Kidney (tissue), 14 donors: ENCODE results near the gene CATSPERE. TPM values are rescaled to one million over a fixed set of nuclear protein-coding genes. Genes with fewer than 3 reads are reported as not detected.
A peak's percentile ranks its signal among the peaks of the same experiment; 100 is the strongest.

ENCODE experiments used
- DNase-seq, 5 donors: peaks; one replicate each; pipeline ENCODE4 v3.0.0-alpha.2; 2013 to 2020
- FAIRE-seq: peaks from 2 replicates; lab custom pipeline; 2012; peaks lifted over from hg19 to GRCh38; lab: Jason Lieb, UNC
- H3K27ac ChIP-seq, 2 donors: one replicate each; pipeline ENCODE4 v1.7.0; 2013; ENCODE audit warnings: low read depth in 2 of 2, low read length in 2 of 2, inconsistent platforms in 1 of 2
- H3K27me3 ChIP-seq: one replicate; pipeline ENCODE4 v1.7.1; 2013; ENCODE audit warnings: low read length, inconsistent platforms; ENCODE audit not compliant: control insufficient read depth, insufficient read depth
- H3K36me3 ChIP-seq, 3 donors: one replicate each; pipeline versions ENCODE4 v1.7.0 to v1.7.1; 2013; ENCODE audit warnings: low read length in 3 of 3, control low read depth in 1 of 3, inconsistent platforms in 1 of 3; ENCODE audit not compliant: insufficient read depth in 3 of 3, control insufficient read depth in 2 of 3
- H3K4me1 ChIP-seq, 3 donors: one replicate each; pipeline versions ENCODE4 v1.7.0 to v1.7.1; 2013; ENCODE audit warnings: low read length in 3 of 3, inconsistent platforms in 1 of 3, low read depth in 1 of 3; ENCODE audit not compliant: control insufficient read depth in 2 of 3, insufficient read depth in 2 of 3
- H3K4me3 ChIP-seq, 3 donors: one replicate each; pipeline versions ENCODE4 v1.7.0 to v1.8.1; 2013; ENCODE audit warnings: low read length in 3 of 3, control low read depth in 1 of 3, inconsistent platforms in 1 of 3
- H3K9ac ChIP-seq, 3 donors: one replicate each; pipeline versions ENCODE4 v1.7.0 to v1.7.1; 2013; ENCODE audit warnings: low read length in 3 of 3, control low read depth in 1 of 3, inconsistent platforms in 1 of 3
- H3K9me3 ChIP-seq, 3 donors: one replicate each; pipeline versions ENCODE4 v1.7.0 to v1.7.1; 2013; ENCODE audit warnings: low read length in 3 of 3, control low read depth in 1 of 3, inconsistent platforms in 1 of 3; ENCODE audit not compliant: control insufficient read depth in 2 of 3, insufficient read depth in 1 of 3
- CTCF ChIP-seq: IDR thresholded peaks from 3 replicates; pipeline ENCODE4 v1.5.1; 2012; ENCODE audit warnings: mild to moderate bottlenecking, moderate library complexity, borderline replicate concordance; ENCODE audit not compliant: insufficient read depth; ENCODE audit errors: extremely low read depth
- intact Hi-C: fragments of 100-400 bp; cut with DNase I; formaldehyde crosslinking; loops from one replicate; pipeline ENCODE4 v1.11.1; 2022
- polyA plus RNA-seq: library from polyadenylated mRNA; stranded (reverse); fragments of 350-450 nt; fragmentation: Illumina TruSeq; extraction: RNeasy Lipid Tissue Mini Kit (QIAGEN cat#74804); gene quantifications from one replicate; pipeline ENCODE4 v1.2.3, GENCODE V29; 2014; ENCODE audit warnings: low read depth, low replicate concordance; ENCODE audit not compliant: insufficient read depth
- total RNA-seq: library from RNA; stranded (reverse); fragmentation: NEBNext Ultra II Directional; extraction: Animal tissue kit (Norgen Biotek cat#: 25700); gene quantifications from one replicate; pipeline ENCODE4 v1.2.1, GENCODE V29; 2021
- donor health status: control.
- donor health status: control.
- donor health status: control.
- donor health status: control.
- donor health status: control.
- donor health status: DM: yes; HTN: yes; CAD: no.
- donor health status: Normal renal cell carcinoma (clear cell type).

Gene CATSPERE
- total and polyA plus RNA-seq, 2 donors from 2014 or later = 0.73 to 2.5 TPM

GRCh38 chr1:244450597-244451538 is 10.2 kb upstream of the CATSPERE start:
- Histone ChIP-seq H3K9ac (peak overlapping the region; percentile 55 to 92 (median 73)), H3K4me1 (peaks cover 0 to 14% (median 14%) of the 10 kb centered on the region in 3 donors), H3K27me3 (no peaks in the 10 kb centered on the region), H3K27ac (peak overlapping the region; percentile 93 to 94), H3K36me3 (no peaks in the 10 kb centered on the region), H3K9me3 (no peaks in the 10 kb centered on the region), H3K4me3 (peak overlapping the region; percentile 77 to 90 (median 87))
- DNase-seq (peak; percentile 62 to 91 (median 77)), FAIRE-seq (no peak)
- intact Hi-C loops = no loop called here
- no peak for TF ChIP-seq CTCF

DNA sequence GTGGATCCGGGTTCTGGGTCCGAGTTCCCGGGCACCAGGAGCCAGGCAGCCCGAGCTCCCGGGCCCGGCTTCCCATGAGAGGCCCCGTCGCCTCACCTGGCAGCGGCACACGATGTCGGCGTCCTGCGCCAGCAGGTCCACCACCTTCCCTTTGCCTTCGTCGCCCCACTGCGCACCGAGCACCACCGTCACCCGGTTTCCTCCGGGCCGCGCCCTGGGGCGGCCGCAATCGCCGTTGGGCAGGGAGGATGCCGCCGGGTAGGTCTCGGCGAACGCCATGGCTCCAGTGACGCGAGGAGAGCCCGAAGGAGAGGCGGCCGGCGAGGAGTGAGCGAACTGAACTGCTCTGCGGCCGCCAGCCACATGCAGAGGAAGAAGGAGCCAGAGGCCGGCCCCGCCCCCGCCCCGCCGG is 9.5 kb upstream of the CATSPERE start, which contains the start of gene ADSS2:
TSS of gene ADSS2 (minus strand) at position 371 of the 412 bp plus-strand sequence. CDS start at position 279, 92 bp downstream.
- intact Hi-C loops = no loop called here
- DNase-seq (no peak), FAIRE-seq (no peak)
- Histone ChIP-seq H3K4me1 (peaks cover 0 to 14% (median 13%) of the 10 kb centered on the region in 3 donors), H3K9ac (peak within 1 kb of the TSS; percentile 62 to 92 (median 73)), H3K27ac (peak within 1 kb of the TSS; percentile 93 to 94), H3K27me3 (no peaks in the 10 kb centered on the region), H3K36me3 (no peaks in the 10 kb centered on the region), H3K9me3 (no peaks in the 10 kb centered on the region), H3K4me3 (peak within 1 kb of the TSS; percentile 77 to 90 (median 87))
- no peak for TF ChIP-seq CTCF

GRCh38 chr1:244451951-244452795 is 8.9 kb upstream of the CATSPERE start:
- TF ChIP-seq CTCF = peak; percentile 36
- peak; percentile 93 for FAIRE-seq
- Histone ChIP-seq H3K27ac (peak overlapping the region; percentile 53 to 78), H3K9ac (peak overlapping the region; percentile 24 to 66 (median 62)), H3K9me3 (no peaks in the 10 kb centered on the region), H3K36me3 (no peaks in the 10 kb centered on the region), H3K4me3 (peak overlapping the region; percentile 65 to 90 (median 82)), H3K4me1 (peaks cover 0 to 14% (median 13%) of the 10 kb centered on the region in 3 donors), H3K27me3 (no peaks in the 10 kb centered on the region)
- DNase-seq = peak; percentile 99 to 100 (median 100)
- intact Hi-C loops = no loop called here
